H1 (cell line): Measurements from ENCODE around the gene SMIM41. TPM values are rescaled to one million over a fixed set of nuclear protein-coding genes. Genes with fewer than 3 reads are reported as not detected.

ENCODE experiments used
- CTCF ChIA-PET: fragments of 300-600 bp; sonication (Branson Sonifier 250); formaldehyde crosslinking; loops from one replicate; lab custom pipeline; 2021; ENCODE audit not compliant: partially characterized antibody; lab: Charles Lee
- POLR2A ChIA-PET: fragments of 300-600 bp; sonication (Branson Sonifier 250); formaldehyde crosslinking; loops from one replicate; lab custom pipeline; 2021; ENCODE audit warnings: inconsistent platforms; ENCODE audit not compliant: partially characterized antibody; lab: Charles Lee
- DNase-seq, 2 experiments: peaks; one replicate each; pipeline versions ENCODE4 v3.0.0 to v3.0.0-alpha.2; 2010 to 2022; ENCODE audit warnings: low spot score in 2 of 2, low read depth in 1 of 2, mixed read lengths in 1 of 2
- FAIRE-seq: peaks from 2 replicates; lab custom pipeline; 2011; peaks lifted over from hg19 to GRCh38; lab: Jason Lieb, UNC
- H2AFZ ChIP-seq: 2 replicates; pipeline ENCODE4 v1.8.1; 2012; ENCODE audit warnings: low read length, inconsistent platforms
- H2AK5ac ChIP-seq: 2 replicates; pipeline ENCODE4 v1.6.1; 2013; ENCODE audit warnings: low read depth, low read length
- H2BK120ac ChIP-seq: replicated peaks from 2 replicates; pipeline ENCODE3; 2013; ENCODE audit warnings: low read depth, low read length, inconsistent platforms
- H2BK12ac ChIP-seq: 2 replicates; pipeline ENCODE4 v1.6.1; 2013; ENCODE audit warnings: low read depth, low read length
- H2BK15ac ChIP-seq: 2 replicates; pipeline ENCODE4 v1.6.1; 2013; ENCODE audit warnings: low read length
- H2BK20ac ChIP-seq: 2 replicates; pipeline ENCODE4 v1.6.1; 2013; ENCODE audit warnings: low read length
- H2BK5ac ChIP-seq: 2 replicates; pipeline ENCODE4 v1.6.1; 2013; ENCODE audit warnings: low read depth, low read length
- H3K14ac ChIP-seq: 2 replicates; pipeline ENCODE4 v1.6.1; 2013; ENCODE audit warnings: inconsistent platforms; ENCODE audit not compliant: insufficient read length
- H3K18ac ChIP-seq: 2 replicates; pipeline ENCODE4 v1.6.1; 2013; ENCODE audit warnings: low read length; ENCODE audit errors: extremely low read depth
- H3K23ac ChIP-seq: 2 replicates; pipeline ENCODE4 v1.6.1; 2013; ENCODE audit warnings: inconsistent platforms; ENCODE audit not compliant: insufficient read length
- H3K23me2 ChIP-seq: 2 replicates; pipeline ENCODE4 v1.6.1; 2013; ENCODE audit warnings: low read depth, low read length
- H3K27ac ChIP-seq: 2 replicates; pipeline ENCODE4 v1.6.1; 2011; ENCODE audit warnings: low read depth, low read length, inconsistent platforms
- H3K27me3 ChIP-seq, 4 experiments: replicated peaks in 1 of 4; 1 replicate in 1 of 4; 2 replicates in 3 of 4; pipeline versions ENCODE4 v1.6.1 to v1.8.1; 2011 to 2013; ENCODE audit warnings: low read length in 3 of 4, mild to moderate bottlenecking in 3 of 4, inconsistent platforms in 2 of 4, mixed read lengths in 2 of 4, moderate library complexity in 1 of 4; ENCODE audit not compliant: control insufficient read depth in 3 of 4, insufficient read depth in 3 of 4; ENCODE audit errors: extremely low read depth in 1 of 4
- H3K36me3 ChIP-seq, 4 experiments: 2 replicates each; pipeline versions ENCODE4 v1.6.1 to v1.8.1; 2011 to 2013; ENCODE audit warnings: mild to moderate bottlenecking in 4 of 4, low read length in 3 of 4, moderate library complexity in 2 of 4, control low read depth in 1 of 4, inconsistent platforms in 1 of 4; ENCODE audit not compliant: insufficient read depth in 4 of 4, control insufficient read depth in 2 of 4
- H3K4ac ChIP-seq: replicated peaks from 2 replicates; pipeline ENCODE3; 2013; ENCODE audit warnings: low read length, low read depth, mixed read lengths, inconsistent platforms; ENCODE audit not compliant: insufficient read length
- H3K4me1 ChIP-seq, 4 experiments: replicated peaks in 1 of 4; 1 replicate in 1 of 4; 2 replicates in 3 of 4; pipeline versions ENCODE4 v1.6.1 to v1.8.1; 2011 to 2013; ENCODE audit warnings: low read length in 3 of 4, inconsistent platforms in 2 of 4, mixed read lengths in 1 of 4; ENCODE audit not compliant: insufficient read depth in 4 of 4, control insufficient read depth in 3 of 4
- H3K4me2 ChIP-seq, 2 experiments: 2 replicates each; pipeline versions ENCODE4 v1.6.1 to v1.8.1; 2011 to 2013; ENCODE audit warnings: low read depth in 2 of 2, low read length in 2 of 2, control low read depth in 1 of 2, inconsistent platforms in 1 of 2, mild to moderate bottlenecking in 1 of 2; ENCODE audit not compliant: insufficient read depth in 1 of 2
- H3K4me3 ChIP-seq, 4 experiments: fragments of 200-600, 300-600 bp in 1 of 4; sonication (generic), shearing (Covaris generic), sonication (Bioruptor Twin) in 1 of 4; 2 replicates each; pipeline versions ENCODE4 v1.5.1 to v1.8.1; 2011 to 2016; ENCODE audit warnings: low read length in 4 of 4, low read depth in 3 of 4, control low read depth in 2 of 4, inconsistent platforms in 2 of 4, mild to moderate bottlenecking in 2 of 4, mixed read lengths in 1 of 4, moderate library complexity in 1 of 4; ENCODE audit not compliant: insufficient read depth in 2 of 4; ENCODE audit errors: extremely low read depth in 1 of 4
- H3K56ac ChIP-seq: replicated peaks from 2 replicates; pipeline ENCODE3; 2013; ENCODE audit warnings: low read depth, mild to moderate bottlenecking, mixed read lengths, low read length, inconsistent platforms; ENCODE audit not compliant: insufficient read length
- H3K79me1 ChIP-seq: 2 replicates; pipeline ENCODE4 v1.6.1; 2013; ENCODE audit warnings: low read depth, low read length, control low read depth
- H3K79me2 ChIP-seq, 2 experiments: 2 replicates each; pipeline versions ENCODE4 v1.6.1 to v1.8.1; 2012 to 2013; ENCODE audit warnings: low read length in 2 of 2, mild to moderate bottlenecking in 2 of 2, inconsistent platforms in 1 of 2; ENCODE audit not compliant: insufficient read depth in 2 of 2, control insufficient read depth in 1 of 2
- H3K9ac ChIP-seq, 4 experiments: replicated peaks in 1 of 4; 1 replicate in 1 of 4; 2 replicates in 3 of 4; pipeline versions ENCODE4 v1.6.1 to v1.8.1; 2011 to 2013; ENCODE audit warnings: low read depth in 3 of 4, low read length in 3 of 4, control low read depth in 2 of 4, mild to moderate bottlenecking in 2 of 4, moderate library complexity in 2 of 4, inconsistent platforms in 1 of 4; ENCODE audit errors: extremely low read depth in 1 of 4
- H3K9me3 ChIP-seq, 2 experiments: 2 replicates each; pipeline versions ENCODE4 v1.6.1 to v1.8.1; 2012 to 2013; ENCODE audit warnings: mild to moderate bottlenecking in 2 of 2, moderate library complexity in 2 of 2, control low read depth in 1 of 2, inconsistent platforms in 1 of 2, low read depth in 1 of 2, low read length in 1 of 2, mixed read lengths in 1 of 2; ENCODE audit not compliant: insufficient read depth in 2 of 2
- H4K20me1 ChIP-seq, 2 experiments: replicated peaks in 1 of 2; 2 replicates each; pipeline versions ENCODE3 to v1.8.1; 2011 to 2013; ENCODE audit warnings: inconsistent platforms in 2 of 2, low read length in 2 of 2, mild to moderate bottlenecking in 1 of 2; ENCODE audit not compliant: insufficient read depth in 2 of 2, control insufficient read depth in 1 of 2
- H4K5ac ChIP-seq: 2 replicates; pipeline ENCODE4 v1.6.1; 2013; ENCODE audit warnings: low read length, low read depth, mixed read lengths, inconsistent platforms; ENCODE audit not compliant: insufficient read length
- H4K8ac ChIP-seq: 2 replicates; pipeline ENCODE4 v1.8.0; 2013; ENCODE audit warnings: mild to moderate bottlenecking, moderate library complexity, low read length, inconsistent platforms; ENCODE audit not compliant: insufficient read depth; ENCODE audit errors: extremely low read depth
- H4K91ac ChIP-seq: replicated peaks from 2 replicates; pipeline ENCODE3; 2013; ENCODE audit warnings: low read length, mixed read lengths, inconsistent platforms; ENCODE audit not compliant: insufficient read length
- WGBS, 2 experiments: shearing (Covaris generic) in 1 of 2; methylation state at CpG; one replicate each; pipeline versions ENCODE4 v1.1.6 to v1.1.7; 2013 to 2015; ENCODE audit warnings: low lambda C conversion rate in 2 of 2, mixed read lengths in 2 of 2, inconsistent platforms in 1 of 2, low coverage in 1 of 2, missing lambda C conversion rate in 1 of 2; ENCODE audit not compliant: insufficient replicate concordance in 2 of 2, insufficient coverage in 1 of 2, insufficient read length in 1 of 2; ENCODE audit errors: extremely low coverage in 1 of 2, missing lambda C conversion rate in 1 of 2; 5-methylcytosine and 5-hydroxymethylcytosine counted together
- polyA plus RNA-seq, 7 experiments: library from polyadenylated mRNA; depleted of rRNA in 3 of 7; stranded (reverse) in 5 of 7; unstranded in 2 of 7; fragments of >200 nt in 5 of 7; fragments of 200-250 nt in 2 of 7; gene quantifications; 1 replicate in 5 of 7; 2 replicates in 1 of 7; 4 replicates in 1 of 7; pipeline versions ENCODE4 v1.2.1 to v1.2.3, GENCODE V29; 2011 to 2013; ENCODE audit warnings: missing spikeins in 2 of 7, mixed read lengths in 2 of 7
- total RNA-seq: library from RNA; stranded (reverse); fragmentation: NEBNext Ultra II Directional; extraction: Animal tissue kit (Norgen Biotek cat#: 25700); gene quantifications from 2 replicates; pipeline ENCODE4 v1.2.1, GENCODE V29; 2021

SMIM41 gene
- total and polyA plus RNA-seq, 2 of the 8 experiments (the other 6 are each of a cell fraction or from before 2014, with no cell fraction given), result 0.28 to 0.98 TPM

GRCh38 chr12:52070185-52070925 is 9.1 kb upstream of the SMIM41 start:
- POLR2A ChIA-PET, result interaction anchor here (0.7 to 4.0 kb wide), 16 partner anchors 10 to 55 kb away, joined by 3 to 21 read pairs (median 5); partner anchors contain the start of gene SMIM41
- H3K4ac ChIP-seq, result no peak overlapping the region
- H4K20me1 ChIP-seq, result peaks cover 0 to 24% of the 10 kb centered on the region in 2 experiments

More at GRCh38 chr12:52070185-52070925, 9.1 kb upstream of the SMIM41 start:
- Histone ChIP-seq H2BK15ac (no peak overlapping the region), H3K36me3 (peaks cover 0 to 19% (median 10%) of the 10 kb centered on the region in 4 experiments; a peak in 5 of 8 replicates), H2AFZ (peak overlapping the region; percentile 7; the same call in 1 of the 2 replicates), H2BK20ac (no peak overlapping the region), H3K79me2 (peaks cover 11 to 38% of the 10 kb centered on the region in 2 experiments), H4K5ac (no peak overlapping the region), H4K91ac (peak overlapping the region; percentile 47), H3K4me3 (peak overlapping the region; percentile 89 to 97 (median 95)), H3K27me3 (no peaks in the 10 kb centered on the region; a peak in 2 of 7 replicates), H3K23me2 (peaks cover 13% of the 10 kb centered on the region), H2BK120ac (no peak overlapping the region), H3K4me1 (peaks cover 0 to 12% (median 3%) of the 10 kb centered on the region in 4 experiments; a peak in 4 of 7 replicates), H3K18ac (no peak overlapping the region), H2AK5ac (0 out of 2 replicates have a peak overlapping the region, but pooled peaks have one; percentile 16), H3K9ac (peak overlapping the region; percentile 88 to 98 (median 94)), H3K9me3 (no peaks in the 10 kb centered on the region; a peak in 1 of 4 replicates), H3K79me1 (peaks cover 13% of the 10 kb centered on the region), H4K8ac (peak overlapping the region; percentile 99; the same call in 1 of the 2 replicates), H3K27ac (peak overlapping the region; percentile 99), H3K4me2 (peak overlapping the region; percentile 81 to 88), H2BK5ac (peak overlapping the region; percentile 100), H3K56ac (peak overlapping the region; percentile 9), H3K23ac (no peak overlapping the region), H3K14ac (no peak overlapping the region), H2BK12ac (peak overlapping the region; percentile 100; the same call in 1 of the 2 replicates)
- CTCF ChIA-PET, result interaction anchor here (0.6 to 34.1 kb wide), 24 partner anchors 10 to 376 kb away, joined by 3 to 1022 read pairs (median 4); partner anchors contain the start of genes NR4A1 and SMIM41
- DNase-seq, result no peak
- WGBS, 2 experiments, result 8% methylated on average over 37 of the region's 37 CpGs; no CpG with 5 or more reads in 1 of the 2 experiments
- no peak for FAIRE-seq
